H1 (cell line): ENCODE measurements around the gene LOC101059915.
"Not testable (repeated sequence)": the region's sequence is repeated elsewhere in the genome, so short reads cannot be mapped to it uniquely, and the experiment has no call there.

Experiments used
- CREB1 ChIP-seq: IDR thresholded peaks from 2 replicates; pipeline ENCODE4 v1.6.1; 2012; ENCODE audit warnings: inconsistent platforms
- HDAC2 ChIP-seq, 2 experiments: fragments of 300-600 bp in 1 of 2; sonication (generic) in 1 of 2; IDR thresholded peaks; 2 replicates each; pipeline ENCODE4 v1.6.1; 2011 to 2012; ENCODE audit warnings: low read depth in 2 of 2, low read length in 2 of 2, mild to moderate bottlenecking in 2 of 2, moderate library complexity in 2 of 2, borderline replicate concordance in 1 of 2, inconsistent platforms in 1 of 2
- RFX5 ChIP-seq: IDR thresholded peaks from 2 replicates; pipeline ENCODE4 v1.6.1; 2011; ENCODE audit warnings: low read depth, low read length, improper control_type of control experiment, borderline replicate concordance
- SUZ12 ChIP-seq: fragments of 200-600 bp; sonication (generic); IDR thresholded peaks from 2 replicates; pipeline ENCODE4 v1.6.1; 2012; ENCODE audit warnings: mild to moderate bottlenecking, inconsistent platforms, low read length, moderate library complexity, mixed read lengths
- TF ChIP-seq, protein P1 (sequence below), 3 experiments: IDR thresholded peaks; 1 replicate in 2 of 3; 2 replicates in 1 of 3; pipeline versions ENCODE4 v1.5.1 to v1.6.1; 2011; ENCODE audit warnings: low read length in 3 of 3, mild to moderate bottlenecking in 3 of 3, inconsistent platforms in 2 of 3, low read depth in 1 of 3, moderate library complexity in 1 of 3; ENCODE audit not compliant: insufficient read depth in 1 of 3; ENCODE audit errors: control extremely low read depth in 1 of 3

DNA sequence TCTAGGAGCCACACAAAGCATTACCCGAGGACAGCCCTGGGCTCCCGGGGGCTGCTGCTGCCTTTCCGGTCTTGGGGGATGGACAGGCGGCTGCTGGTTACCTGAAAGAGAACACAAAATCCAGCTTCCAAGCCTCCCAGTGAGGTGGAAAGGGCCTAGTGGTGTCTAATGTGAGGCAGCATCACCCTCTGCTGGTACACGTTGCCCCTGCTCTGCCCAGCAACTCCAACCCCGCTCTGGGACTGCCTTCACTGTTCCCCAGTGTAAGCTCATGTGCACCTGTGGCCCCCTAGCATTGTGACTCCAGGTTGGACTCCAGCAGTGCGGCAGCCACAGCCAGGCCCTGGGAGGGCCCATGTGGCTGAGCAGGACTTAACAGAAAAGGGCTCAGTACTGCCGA lies 48.2 kb downstream of the LOC101059915 start:
- not testable (repeated sequence) for TF ChIP-seq RFX5; CREB1; HDAC2 (IDR thresholded peaks at IDR 0.05; ENCODE audit: borderline replicate concordance in 1 of 2, low read depth in 2 of 2, low read length in 2 of 2); SUZ12
- TF ChIP-seq, protein P1, sequence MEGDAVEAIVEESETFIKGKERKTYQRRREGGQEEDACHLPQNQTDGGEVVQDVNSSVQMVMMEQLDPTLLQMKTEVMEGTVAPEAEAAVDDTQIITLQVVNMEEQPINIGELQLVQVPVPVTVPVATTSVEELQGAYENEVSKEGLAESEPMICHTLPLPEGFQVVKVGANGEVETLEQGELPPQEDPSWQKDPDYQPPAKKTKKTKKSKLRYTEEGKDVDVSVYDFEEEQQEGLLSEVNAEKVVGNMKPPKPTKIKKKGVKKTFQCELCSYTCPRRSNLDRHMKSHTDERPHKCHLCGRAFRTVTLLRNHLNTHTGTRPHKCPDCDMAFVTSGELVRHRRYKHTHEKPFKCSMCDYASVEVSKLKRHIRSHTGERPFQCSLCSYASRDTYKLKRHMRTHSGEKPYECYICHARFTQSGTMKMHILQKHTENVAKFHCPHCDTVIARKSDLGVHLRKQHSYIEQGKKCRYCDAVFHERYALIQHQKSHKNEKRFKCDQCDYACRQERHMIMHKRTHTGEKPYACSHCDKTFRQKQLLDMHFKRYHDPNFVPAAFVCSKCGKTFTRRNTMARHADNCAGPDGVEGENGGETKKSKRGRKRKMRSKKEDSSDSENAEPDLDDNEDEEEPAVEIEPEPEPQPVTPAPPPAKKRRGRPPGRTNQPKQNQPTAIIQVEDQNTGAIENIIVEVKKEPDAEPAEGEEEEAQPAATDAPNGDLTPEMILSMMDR (IDR thresholded peaks at IDR 0.05; ENCODE audit: control extremely low read depth in 1 of 3, insufficient read depth in 1 of 3, low read depth in 1 of 3, low read length in 3 of 3), result not testable (repeated sequence)
